NCI-H774 (cell line): Measurements from ENCODE around the gene ZNF761.
"Not testable (repeated sequence)": the region's sequence is repeated elsewhere in the genome, so short reads cannot be mapped to it uniquely, and the experiment has no call there.

ENCODE experiments used
- DNase-seq: peaks from one replicate; lab custom pipeline; 2025; lab: John Stamatoyannopoulos, UW

ZNF761 gene

GRCh38 chr19:53431399-53432087 is at the start of gene ZNF761:
ZNF761 (plus strand) TSS chr19:53431984; CDS start chr19:53447269, 15,285 bp downstream.
- peak; percentile 93 for DNase-seq

DNA sequence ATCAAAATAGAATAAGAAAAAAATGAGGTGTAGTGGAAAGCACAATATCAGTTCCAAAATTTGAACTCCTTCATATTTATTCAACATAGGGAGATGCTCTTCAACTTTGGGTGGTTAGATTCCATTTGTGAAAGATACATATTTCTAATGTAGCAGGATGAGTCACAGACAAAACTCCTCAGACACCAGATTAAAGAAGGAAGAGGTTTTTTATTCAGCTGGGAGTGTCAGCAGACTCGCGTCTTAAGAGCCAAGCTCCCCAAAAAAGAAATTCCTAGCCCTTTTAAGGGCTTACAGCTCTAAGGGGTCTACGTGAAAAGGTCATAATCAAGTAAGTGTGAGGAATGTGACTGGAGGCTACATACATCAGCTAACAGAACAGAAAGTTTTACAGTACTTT is 43.6 kb upstream of the ZNF761 start:
- no peak for DNase-seq

DNA sequence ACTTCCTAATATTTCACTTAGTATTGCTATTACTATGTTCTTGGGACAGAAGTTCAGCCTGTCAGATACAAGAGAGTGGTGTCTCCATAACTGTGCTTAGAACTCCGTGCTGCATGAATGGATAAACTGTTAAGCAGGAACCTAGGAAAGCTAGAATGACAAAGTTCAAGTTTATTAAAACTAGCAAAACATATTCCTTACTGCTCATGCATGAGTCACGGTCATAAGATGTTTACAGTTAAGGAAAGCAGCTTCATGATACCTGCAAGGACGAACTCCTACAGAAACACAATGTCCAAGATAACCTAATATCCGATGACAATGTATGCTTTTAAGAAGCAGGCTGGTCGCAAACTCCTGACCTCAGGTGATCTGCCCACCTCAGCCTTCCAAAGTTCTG is 42.9 kb upstream of the ZNF761 start:
- DNase-seq = no peak

DNA sequence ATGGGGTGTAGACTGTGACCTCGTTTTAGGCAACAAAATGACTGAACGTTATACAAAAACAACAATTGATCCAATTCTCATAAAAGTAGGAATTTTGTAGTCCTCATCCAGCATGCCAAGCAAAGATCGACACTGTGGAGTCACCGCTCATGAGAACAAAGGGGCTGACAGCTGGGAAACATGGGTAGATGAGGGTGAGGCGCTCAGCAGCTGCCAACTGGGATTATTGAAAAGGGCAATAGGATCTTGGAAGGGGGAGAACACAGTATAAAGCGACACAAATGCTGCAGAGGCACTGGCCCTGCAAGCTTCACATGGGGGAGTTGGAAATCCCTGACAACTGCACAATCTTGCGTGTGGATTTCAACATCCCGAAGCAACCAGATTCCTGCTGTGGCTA is 42.2 kb upstream of the ZNF761 start:
- no peak for DNase-seq

GRCh38 chr19:53389978-53390377 is 41.8 kb upstream of the ZNF761 start:
- no peak for DNase-seq

DNA sequence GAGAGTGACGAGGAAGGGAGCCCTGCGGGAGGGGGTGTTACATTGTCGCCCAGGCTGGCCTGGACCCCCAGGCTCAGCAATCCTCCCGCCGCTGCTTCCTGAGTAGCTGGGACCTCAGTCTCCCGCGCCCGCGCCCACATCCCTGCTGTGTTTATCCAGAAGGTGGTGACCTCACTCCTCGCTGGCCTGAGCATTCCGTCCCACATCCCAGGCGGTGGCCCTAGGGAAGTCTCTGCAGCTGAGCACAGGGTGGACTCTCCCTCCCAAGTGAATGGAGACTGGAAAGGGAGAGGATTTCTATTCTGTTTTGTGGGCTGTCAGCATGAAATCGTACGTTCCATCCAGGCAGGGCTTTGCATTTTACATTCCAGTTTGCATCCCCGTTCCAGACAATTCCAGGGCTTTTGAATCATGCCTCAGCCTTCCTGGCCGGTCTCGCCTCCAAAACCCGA is 37.2 kb upstream of the ZNF761 start:
- DNase-seq = peak; percentile 63

DNA sequence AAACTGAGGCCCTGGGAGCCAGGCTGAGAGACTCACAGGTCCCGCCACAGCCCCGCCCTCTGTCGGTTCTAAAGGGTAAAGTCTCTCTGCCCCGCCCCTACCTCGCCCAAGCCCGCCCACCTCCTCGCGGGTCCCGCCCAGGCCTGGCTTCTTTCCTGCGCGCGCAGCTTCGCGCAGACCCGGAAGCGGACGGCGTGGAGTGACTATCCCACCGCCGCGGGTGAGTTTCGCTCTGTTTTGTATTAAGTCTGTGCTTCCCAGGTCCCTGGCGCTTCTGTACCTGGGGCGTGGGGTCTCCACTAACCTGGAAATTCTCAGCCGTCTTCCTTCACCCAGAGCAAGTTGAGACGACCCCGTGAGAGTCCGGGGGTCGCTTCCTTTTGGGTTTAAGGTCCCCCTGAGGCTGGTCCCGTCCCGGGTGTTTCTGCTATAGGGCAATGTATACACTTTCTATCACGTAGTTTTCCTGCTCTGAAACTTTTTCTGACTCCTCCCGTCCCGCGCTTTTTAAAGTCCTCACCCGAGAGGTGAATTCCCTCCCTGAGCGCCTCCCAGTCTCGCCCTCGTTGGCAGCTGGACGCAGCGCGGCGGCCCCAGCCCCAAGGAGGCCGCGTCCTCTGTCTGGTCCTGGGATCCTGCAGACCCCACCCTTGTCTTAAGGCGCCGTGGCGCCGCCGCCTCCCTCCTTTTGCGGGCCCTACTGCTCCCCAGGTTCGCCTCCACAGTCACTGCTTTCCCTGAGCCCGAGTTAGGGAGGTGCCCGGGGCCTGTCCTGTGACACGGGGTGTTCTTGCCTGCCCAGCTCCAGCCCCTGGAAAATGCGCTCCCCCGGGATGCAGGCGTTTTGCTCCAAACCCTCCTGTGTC is 36.6 kb upstream of the ZNF761 start, which contains the start of gene ZNF765:
ZNF765 (plus strand) TSS at position 176 of the 866 bp plus-strand sequence. CDS start 2,867 bp downstream, outside the sequence.
- DNase-seq = peak; percentile 83

- DNase-seq = not testable (repeated sequence)
Observed at GRCh38 chr19:53395840-53396524, 35.8 kb upstream of the ZNF761 start.

- no peak for DNase-seq
Observed at GRCh38 chr19:53396525-53396868, 35.3 kb upstream of the ZNF761 start.

DNA sequence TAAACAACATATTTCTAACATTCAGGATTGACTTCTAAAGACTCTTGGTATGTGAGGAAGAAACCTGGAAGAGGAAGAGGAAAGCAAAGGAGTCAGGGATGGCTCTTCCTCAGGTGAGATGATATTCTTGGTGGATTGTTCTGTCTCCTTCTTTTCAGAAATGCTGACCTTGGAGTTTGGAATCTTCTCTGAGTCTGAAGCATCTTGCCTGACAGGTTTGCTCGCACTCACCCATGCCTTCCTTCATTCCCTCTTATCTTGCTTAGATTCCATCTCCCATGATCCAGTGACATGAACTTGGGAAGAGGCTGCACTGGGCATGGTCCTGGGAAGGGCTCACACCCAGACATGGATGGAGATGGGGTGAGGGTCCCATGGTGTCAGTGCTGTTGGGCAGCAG is 33.9 kb upstream of the ZNF761 start:
- not testable (repeated sequence) for DNase-seq

DNA sequence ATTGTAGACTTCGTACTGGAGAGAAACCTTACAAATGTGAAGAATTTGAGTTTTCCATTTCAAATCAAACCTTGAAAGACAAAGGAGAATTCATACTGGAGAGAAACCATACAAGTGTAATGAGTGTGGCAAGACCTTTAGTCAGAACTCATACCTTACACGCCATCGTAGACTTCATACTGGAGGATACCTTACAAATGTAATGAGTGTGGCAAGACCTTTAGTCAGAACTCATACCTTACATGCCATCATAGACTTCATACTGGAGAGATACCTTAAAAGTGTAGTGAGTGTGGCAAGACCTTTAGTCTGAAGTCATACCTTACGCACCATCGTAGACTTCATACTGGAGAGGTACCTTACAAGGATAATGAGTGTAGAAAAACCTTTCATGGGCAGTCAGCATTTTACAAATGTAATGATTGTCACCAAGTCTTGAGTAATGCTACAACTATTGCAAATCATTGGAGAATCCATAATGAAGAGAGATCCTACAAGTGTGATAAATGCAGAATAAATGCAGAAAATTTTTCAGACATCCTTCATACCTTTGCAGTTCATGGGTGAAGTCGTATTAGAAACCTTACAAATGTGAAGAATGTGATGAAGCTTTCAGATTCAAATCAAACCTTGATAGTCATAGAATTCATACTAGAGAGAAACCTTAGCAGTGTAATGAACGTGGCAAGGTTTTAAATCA is 22.1 kb upstream of the ZNF761 start:
- no peak for DNase-seq

DNA sequence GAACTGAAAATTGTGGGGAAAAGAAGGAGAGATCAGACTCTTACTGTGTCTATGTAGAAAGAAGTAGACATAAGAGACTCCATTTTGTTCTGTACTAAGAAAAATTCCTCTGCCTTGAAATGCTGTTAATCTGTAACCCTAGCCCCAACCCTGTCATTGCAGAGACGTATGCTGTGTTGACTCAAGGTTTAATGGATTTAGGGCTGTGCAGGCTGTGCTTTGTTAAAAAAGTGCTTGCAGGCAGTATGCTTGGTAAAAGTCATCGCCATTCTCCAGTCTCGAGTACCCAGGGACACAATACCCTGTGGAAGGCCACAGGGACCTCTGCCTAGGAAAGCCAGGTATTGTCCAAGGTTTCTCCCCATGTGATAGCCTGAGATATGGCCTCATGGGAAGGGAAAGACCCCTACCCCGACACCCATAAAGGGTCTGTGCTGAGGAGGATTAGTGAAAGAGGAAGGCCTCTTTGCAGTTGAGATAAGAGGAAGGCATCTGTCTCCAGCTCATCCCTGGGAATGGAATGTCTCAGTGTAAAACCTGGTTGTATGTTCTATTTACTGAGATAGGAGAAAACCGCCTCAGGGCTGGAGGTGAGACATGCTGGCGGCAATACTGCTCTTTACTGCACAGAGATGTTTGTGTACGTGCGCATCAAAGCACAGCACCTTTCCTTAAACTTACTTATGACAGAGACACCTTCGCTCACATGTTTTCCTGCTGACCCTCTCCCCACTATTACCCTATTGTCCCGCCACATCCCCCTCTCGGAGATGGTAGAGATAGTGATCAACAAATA is 11.1 kb upstream of the ZNF761 start:
- DNase-seq = not testable (repeated sequence)

DNA sequence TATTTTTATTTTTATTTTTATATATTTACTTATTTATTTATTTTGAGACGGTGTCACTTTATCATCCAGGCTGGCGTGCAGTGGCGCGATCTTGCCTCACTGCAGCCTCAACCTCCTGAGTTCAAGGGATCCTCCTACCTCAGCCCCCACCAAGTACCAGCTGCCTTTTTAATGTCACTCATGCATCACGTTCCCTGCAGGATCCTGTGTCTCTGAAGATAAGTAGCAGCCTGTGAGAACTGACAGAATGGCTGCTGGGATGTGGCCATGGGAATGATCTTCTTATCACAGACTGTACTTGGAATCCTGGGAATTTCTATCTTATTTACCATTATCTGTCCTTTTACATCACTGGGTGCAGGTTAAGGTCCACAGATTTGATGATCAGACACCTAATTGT is 9.2 kb upstream of the ZNF761 start:
- no peak for DNase-seq

GRCh38 chr19:53423074-53423473 is 8.7 kb upstream of the ZNF761 start:
- peak; percentile 18 for DNase-seq

GRCh38 chr19:53423680-53424079 is 8.1 kb upstream of the ZNF761 start:
- not testable (repeated sequence) for DNase-seq

- peak; percentile 14 for DNase-seq
Observed at GRCh38 chr19:53424968-53425597, 6.7 kb upstream of the ZNF761 start.

- DNase-seq = no peak
Observed at GRCh38 chr19:53432088-53432661, 391 bp downstream of the ZNF761 start.

DNA sequence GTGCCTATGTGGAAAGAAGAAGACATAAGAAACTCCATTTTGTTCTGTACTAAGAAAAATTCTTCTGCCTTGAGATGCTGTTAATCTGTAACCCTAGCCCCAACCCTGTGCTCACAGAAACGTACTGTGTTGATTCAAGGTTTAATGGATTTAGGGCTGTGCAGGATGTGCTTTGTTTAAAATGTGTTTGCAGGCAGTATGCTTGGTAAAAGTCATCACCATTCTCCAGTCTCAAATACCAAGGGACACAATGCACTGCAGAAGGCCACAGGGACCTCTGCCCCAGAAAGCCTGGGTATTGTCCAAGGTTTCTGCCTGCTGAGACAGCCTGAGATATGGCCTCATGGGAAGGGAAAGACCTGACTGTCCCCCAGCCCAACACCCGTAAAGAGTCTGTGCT is 12.0 kb downstream of the ZNF761 start:
- DNase-seq = not testable (repeated sequence)

DNA sequence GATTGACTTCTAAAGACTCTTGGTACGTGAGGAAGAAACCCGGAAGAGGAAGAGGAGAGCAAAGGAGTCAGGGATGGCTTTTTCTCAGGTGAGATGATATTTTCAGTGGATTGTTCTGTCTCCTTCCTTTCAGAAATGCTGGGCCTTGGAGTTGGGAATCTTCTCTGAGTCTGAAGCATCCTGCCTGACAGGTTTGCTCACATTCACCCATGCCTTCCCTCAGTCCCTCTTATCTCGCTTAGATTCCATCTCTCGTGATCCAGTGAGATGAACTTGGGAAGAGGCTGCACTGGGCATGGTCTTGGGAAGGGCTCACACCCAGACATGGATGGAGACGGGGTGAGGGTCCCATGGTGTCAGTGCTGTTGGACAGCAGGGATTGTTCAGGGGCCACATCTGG is 15.4 kb downstream of the ZNF761 start:
- DNase-seq = not testable (repeated sequence)

GRCh38 chr19:53455828-53456227 is 24.0 kb downstream of the ZNF761 start:
- no peak for DNase-seq
